Measurements from ENCODE around the gene DLG4.

Gene DLG4

DNA sequence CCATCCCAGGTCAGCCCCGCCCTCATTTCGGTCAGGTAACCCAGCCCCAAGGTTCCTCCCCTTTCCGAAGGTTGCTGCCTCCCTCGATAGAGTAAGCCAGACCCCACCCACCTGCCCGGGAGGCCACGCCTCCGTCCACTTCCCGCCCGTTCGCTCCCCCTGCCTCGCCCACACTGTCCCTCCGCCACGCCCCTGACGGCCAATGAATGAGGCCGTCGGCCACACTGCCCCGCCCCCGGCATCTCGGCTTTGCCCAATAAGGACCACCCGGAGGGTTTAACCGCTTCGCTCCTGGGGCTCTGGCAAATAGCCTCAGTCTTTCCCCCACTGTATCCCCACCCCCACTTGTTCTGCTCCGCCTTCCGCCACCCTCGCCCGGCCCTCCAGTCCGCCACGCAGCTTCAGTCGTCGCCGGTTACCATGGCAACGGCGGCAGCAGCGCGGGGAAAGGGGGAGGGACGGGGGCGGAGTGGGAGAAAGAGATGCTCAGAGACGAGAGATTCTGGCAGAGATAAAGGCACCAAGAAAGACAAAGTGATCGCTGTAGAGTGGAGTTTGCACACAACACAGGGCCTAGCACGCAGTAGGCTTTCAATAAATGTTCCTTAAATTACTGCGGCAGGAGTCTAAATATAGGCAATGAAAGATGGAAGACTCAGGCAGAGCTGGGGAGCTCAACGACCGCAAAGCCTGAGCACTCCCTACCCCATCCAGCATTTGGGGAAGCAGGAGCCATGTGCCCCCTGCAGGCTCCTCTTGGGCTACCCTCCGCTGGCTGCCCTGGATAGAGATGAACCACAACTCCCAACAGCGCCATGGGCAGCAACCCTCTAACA is 5.1 kb downstream of the DLG4 start (continued):
- TF ChIP-seq, protein P1, sequence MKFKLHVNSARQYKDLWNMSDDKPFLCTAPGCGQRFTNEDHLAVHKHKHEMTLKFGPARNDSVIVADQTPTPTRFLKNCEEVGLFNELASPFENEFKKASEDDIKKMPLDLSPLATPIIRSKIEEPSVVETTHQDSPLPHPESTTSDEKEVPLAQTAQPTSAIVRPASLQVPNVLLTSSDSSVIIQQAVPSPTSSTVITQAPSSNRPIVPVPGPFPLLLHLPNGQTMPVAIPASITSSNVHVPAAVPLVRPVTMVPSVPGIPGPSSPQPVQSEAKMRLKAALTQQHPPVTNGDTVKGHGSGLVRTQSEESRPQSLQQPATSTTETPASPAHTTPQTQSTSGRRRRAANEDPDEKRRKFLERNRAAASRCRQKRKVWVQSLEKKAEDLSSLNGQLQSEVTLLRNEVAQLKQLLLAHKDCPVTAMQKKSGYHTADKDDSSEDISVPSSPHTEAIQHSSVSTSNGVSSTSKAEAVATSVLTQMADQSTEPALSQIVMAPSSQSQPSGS (tag by site-specific recombination; IDR thresholded peaks at IDR 0.05; ENCODE audit: low read depth): no peak
- TF ChIP-seq ZNF645 (tag by site-specific recombination; IDR thresholded peaks at IDR 0.05): no peak
- peak; percentile 99 for TF ChIP-seq SP3 (tag by site-specific recombination; IDR thresholded peaks at IDR 0.05)
- TF ChIP-seq KLF10 (tag by site-specific recombination; IDR thresholded peaks at IDR 0.05): peak; percentile 82
- TF ChIP-seq ZNF335 (tag by site-specific recombination; conservative IDR thresholded peaks at IDR 0.05): peak; percentile 99
- TF ChIP-seq ZNF292 (tag by site-specific recombination; IDR thresholded peaks at IDR 0.05; ENCODE audit: borderline replicate concordance, low read depth): no peak
- peak; percentile 33; the same call in 1 of the 2 replicates for TF ChIP-seq SCRT2 (tag by site-specific recombination; IDR thresholded peaks at IDR 0.05)
- TF ChIP-seq ZNF324 (tag by site-specific recombination; IDR thresholded peaks at IDR 0.05): peak; percentile 54; the same call in 1 of the 2 replicates
- TF ChIP-seq, protein P2, sequence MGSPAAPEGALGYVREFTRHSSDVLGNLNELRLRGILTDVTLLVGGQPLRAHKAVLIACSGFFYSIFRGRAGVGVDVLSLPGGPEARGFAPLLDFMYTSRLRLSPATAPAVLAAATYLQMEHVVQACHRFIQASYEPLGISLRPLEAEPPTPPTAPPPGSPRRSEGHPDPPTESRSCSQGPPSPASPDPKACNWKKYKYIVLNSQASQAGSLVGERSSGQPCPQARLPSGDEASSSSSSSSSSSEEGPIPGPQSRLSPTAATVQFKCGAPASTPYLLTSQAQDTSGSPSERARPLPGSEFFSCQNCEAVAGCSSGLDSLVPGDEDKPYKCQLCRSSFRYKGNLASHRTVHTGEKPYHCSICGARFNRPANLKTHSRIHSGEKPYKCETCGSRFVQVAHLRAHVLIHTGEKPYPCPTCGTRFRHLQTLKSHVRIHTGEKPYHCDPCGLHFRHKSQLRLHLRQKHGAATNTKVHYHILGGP (tag by site-specific recombination; IDR thresholded peaks at IDR 0.05): no peak
- TF ChIP-seq ZNF596 (tag by site-specific recombination; IDR thresholded peaks at IDR 0.05): no peak
- no peak for TF ChIP-seq ELK4 (IDR thresholded peaks at IDR 0.05; ENCODE audit: borderline replicate concordance, low read depth, low read length)
- no peak for TF ChIP-seq ZNF239 (tag by site-specific recombination; IDR thresholded peaks at IDR 0.05)
- TF ChIP-seq, protein P3, sequence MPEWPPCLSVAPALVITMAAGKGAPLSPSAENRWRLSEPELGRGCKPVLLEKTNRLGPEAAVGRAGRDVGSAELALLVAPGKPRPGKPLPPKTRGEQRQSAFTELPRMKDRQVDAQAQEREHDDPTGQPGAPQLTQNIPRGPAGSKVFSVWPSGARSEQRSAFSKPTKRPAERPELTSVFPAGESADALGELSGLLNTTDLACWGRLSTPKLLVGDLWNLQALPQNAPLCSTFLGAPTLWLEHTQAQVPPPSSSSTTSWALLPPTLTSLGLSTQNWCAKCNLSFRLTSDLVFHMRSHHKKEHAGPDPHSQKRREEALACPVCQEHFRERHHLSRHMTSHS (tag by site-specific recombination; IDR thresholded peaks at IDR 0.05): no peak
- no peak; the same call in 1 of the 2 replicates for TF ChIP-seq ZNF580 (tag by site-specific recombination; IDR thresholded peaks at IDR 0.05)
- peak; percentile 97; the same call in 1 of the 2 replicates for TF ChIP-seq ZNF76 (tag by site-specific recombination; IDR thresholded peaks at IDR 0.05; ENCODE audit: borderline replicate concordance, low read depth)
- no peak for TF ChIP-seq ZNF133 (tag by site-specific recombination; IDR thresholded peaks at IDR 0.05)
- no peak; the same call in none of the 2 replicates for TF ChIP-seq ZNF843 (tag by site-specific recombination; IDR thresholded peaks at IDR 0.05)
- no peak for TF ChIP-seq ZNF416 (tag by site-specific recombination; IDR thresholded peaks at IDR 0.05)
- TF ChIP-seq ZNF140 (tag by site-specific recombination; IDR thresholded peaks at IDR 0.05): no peak
- peak; percentile 88 for TF ChIP-seq IKZF3 (tag by site-specific recombination; IDR thresholded peaks at IDR 0.05)
- TF ChIP-seq ZNF473 (tag by site-specific recombination; IDR thresholded peaks at IDR 0.05): no peak
- no peak for TF ChIP-seq ZNF624 (tag by site-specific recombination; IDR thresholded peaks at IDR 0.05)
- no peak for TF ChIP-seq ZNF121 (tag by site-specific recombination; IDR thresholded peaks at IDR 0.05)
- TF ChIP-seq ZNF501 (tag by site-specific recombination; IDR thresholded peaks at IDR 0.05): peak; percentile 43; the same call in 1 of the 2 replicates
- no peak for TF ChIP-seq ZNF670 (tag by site-specific recombination; IDR thresholded peaks at IDR 0.05; ENCODE audit: low read depth)
- TF ChIP-seq ZNF621 (tag by site-specific recombination; IDR thresholded peaks at IDR 0.05): no peak
- no peak for TF ChIP-seq ZNF792 (tag by site-specific recombination; IDR thresholded peaks at IDR 0.05)
- TF ChIP-seq, protein P4, sequence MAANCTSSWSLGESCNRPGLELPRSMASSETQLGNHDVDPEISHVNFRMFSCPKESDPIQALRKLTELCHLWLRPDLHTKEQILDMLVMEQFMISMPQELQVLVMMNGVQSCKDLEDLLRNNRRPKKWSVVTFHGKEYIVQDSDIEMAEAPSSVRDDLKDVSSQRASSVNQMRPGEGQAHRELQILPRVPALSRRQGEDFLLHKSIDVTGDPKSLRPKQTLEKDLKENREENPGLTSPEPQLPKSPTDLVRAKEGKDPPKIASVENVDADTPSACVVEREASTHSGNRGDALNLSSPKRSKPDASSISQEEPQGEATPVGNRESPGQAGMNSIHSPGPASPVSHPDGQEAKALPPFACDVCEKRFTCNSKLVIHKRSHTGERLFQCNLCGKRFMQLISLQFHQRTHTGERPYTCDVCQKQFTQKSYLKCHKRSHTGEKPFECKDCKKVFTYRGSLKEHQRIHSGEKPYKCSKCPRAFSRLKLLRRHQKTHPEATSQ (tag by site-specific recombination; IDR thresholded peaks at IDR 0.05): no peak
- TF ChIP-seq ZNF341 (tag by site-specific recombination; IDR thresholded peaks at IDR 0.05; ENCODE audit: low read depth): peak; percentile 50
- peak; percentile 73; the same call in 1 of the 2 replicates for TF ChIP-seq ZNF600 (tag by site-specific recombination; IDR thresholded peaks at IDR 0.05)
- no peak for TF ChIP-seq ZNF350 (tag by site-specific recombination; IDR thresholded peaks at IDR 0.05)
- TF ChIP-seq, protein P5, sequence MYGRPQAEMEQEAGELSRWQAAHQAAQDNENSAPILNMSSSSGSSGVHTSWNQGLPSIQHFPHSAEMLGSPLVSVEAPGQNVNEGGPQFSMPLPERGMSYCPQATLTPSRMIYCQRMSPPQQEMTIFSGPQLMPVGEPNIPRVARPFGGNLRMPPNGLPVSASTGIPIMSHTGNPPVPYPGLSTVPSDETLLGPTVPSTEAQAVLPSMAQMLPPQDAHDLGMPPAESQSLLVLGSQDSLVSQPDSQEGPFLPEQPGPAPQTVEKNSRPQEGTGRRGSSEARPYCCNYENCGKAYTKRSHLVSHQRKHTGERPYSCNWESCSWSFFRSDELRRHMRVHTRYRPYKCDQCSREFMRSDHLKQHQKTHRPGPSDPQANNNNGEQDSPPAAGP (tag by site-specific recombination; IDR thresholded peaks at IDR 0.05): peak; percentile 68; the same call in 1 of the 2 replicates

All from HEK293 (cell line).